SK-N-MC (cell line): ENCODE results near the gene PID1.

Experiments used
- EZH2 ChIP-seq: fragments of 200-600 bp; sonication (generic); IDR thresholded peaks from one replicate; pipeline ENCODE4 v1.6.1; 2017; ENCODE audit warnings: antibody characterized with exemption
- FOXP2 ChIP-seq: optimal IDR thresholded peaks from 2 replicates; pipeline ENCODE3; 2011; ENCODE audit warnings: mild to moderate bottlenecking, moderate library complexity; ENCODE audit not compliant: insufficient read depth; ENCODE audit errors: extremely low read length, control extremely low read depth
- POLR2AphosphoS5 ChIP-seq: IDR thresholded peaks from 2 replicates; pipeline ENCODE4 v1.6.1; 2012; ENCODE audit warnings: mild to moderate bottlenecking, low read depth, low read length, borderline replicate concordance

DNA sequence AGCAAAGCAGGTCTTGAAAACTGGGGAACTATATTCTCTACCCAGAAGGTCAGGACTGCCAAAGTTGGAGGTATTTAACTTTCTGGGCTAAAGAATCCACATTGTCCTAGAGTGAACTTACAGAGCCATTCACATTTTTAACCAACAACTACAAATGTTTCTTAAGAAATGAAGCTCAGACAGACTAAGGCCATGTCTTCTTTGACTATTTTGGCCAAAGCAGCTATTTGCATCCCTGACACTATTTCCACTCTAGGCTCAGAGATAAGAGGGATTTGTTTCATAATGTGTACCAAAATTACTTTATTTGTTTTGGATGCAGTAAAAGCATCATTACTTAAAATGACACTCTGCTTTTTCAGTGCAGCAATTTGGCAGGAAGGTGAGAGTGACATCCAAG, 18.1 kb downstream of the PID1 start:
- TF ChIP-seq EZH2 (no peak), POLR2AphosphoS5 (no peak), FOXP2 (no peak)
